GM18519 (cell line): Measurements from ENCODE around the gene TARS1.
"Not testable (repeated sequence)": the region's sequence is repeated elsewhere in the genome, so short reads cannot be mapped to it uniquely, and the experiment has no call there.

ENCODE experiments used
- ATAC-seq: cut with Tn5 transposase; IDR thresholded peaks from one replicate; pipeline ENCODE4 v1.9.1; 2021; ENCODE audit warnings: mild to moderate bottlenecking, moderate library complexity; ENCODE audit not compliant: unreplicated experiment, low FRiP score

The TARS1 gene

DNA sequence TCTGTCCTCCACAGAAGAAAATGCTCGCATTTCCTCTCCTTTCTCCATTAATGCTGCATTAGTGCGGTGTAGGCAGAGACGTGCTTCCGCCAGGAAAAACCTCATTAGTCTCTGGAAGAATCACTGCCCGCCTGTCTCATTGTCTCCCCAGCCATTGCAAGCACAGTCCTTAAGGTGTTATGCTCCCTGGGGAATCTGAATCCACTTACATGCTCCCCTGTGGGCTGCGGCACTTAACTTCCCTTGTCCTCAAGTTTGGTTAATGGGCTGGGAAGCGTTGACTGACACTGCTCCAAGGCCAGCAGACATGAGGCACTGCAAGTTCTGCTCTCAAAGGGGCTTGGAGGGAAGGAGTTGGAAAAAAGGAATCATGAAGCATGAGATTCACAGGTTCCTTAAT lies 41.6 kb downstream of the TARS1 start:
- ATAC-seq: no peak

DNA sequence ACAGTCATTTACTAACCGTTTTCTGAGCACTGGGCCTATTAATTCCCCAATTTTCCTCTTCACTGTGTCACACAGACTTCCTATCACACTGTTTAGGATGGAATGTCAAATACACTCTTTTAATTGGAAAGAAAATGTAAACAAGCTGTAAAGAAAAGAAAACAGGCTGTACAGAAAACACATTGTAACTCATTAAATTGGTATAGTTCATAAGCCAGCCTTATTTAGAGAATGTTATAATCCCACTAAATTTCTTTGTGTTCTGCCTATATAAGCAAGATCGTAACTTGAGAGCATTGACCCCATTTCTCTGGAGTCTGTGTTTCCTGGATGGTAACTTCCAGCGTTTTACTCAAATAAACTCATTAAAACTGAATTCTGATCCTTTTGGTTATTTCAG lies 46.5 kb downstream of the TARS1 start:
- no peak for ATAC-seq

DNA sequence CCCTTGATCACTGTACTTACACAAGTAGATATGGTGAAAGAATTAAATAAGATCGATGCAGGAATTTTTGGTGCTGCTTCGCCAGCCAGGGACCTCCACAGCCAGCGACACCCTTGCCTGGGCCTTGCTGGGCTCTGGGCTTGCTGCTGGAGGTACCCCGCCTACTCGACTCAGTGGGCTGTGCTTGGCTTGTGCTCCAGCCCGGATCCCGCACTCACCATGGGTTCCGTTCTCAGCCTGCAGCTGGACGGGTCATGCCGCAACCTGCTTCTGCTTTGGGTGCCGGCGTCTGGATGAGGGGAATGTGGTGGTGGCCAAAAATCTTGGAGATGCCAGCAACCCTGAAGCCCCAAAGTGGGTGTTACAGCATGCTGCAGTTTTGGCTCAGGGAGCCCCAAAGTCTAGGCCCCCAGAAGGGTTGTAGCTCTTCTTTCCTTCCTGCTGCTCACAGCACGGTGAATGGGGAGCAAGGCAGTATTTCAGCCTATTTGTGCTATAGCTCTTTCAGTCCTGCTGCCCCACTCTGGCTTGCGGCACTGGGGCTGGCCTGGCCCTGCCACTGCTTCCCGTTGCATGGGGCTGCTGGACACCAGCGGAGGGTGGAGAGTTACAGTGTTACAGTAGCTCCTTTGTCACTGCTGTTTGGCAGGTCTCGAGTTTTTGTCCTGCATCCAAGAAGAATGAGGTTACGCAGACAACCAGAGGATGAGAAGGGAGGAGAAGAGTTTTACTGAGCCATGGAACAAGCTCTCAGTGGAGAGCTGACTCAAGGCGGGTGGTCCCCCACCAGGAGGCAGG lies 48.0 kb downstream of the TARS1 start:
- ATAC-seq: no peak

DNA sequence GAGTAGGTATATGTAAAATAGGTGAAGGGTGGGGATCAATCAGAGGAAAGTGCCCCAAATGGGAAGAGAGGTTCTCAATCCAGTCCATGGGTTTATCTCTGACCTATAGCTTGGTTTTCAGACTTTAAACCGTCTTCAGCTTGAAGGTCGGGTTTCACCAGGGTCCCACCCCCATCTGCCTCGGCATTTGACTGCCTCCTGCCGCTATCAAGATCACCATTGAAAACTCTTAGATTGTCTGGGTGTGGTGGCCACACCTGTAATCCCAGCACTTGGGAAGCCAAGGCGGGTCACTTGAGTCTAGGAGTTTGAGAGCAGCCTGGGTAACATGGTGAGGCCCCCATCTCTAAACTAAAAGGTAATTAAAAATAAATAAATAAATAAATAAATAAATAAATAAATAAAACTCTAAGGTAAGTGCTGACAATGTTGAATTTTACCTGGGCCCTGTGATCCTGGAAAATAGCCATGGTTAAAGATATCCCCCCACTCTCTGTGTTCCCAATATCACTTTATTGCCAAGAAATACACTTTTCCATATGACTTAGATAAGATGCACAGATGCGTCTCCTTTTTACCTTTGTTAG lies 48.8 kb downstream of the TARS1 start:
- ATAC-seq: no peak

GRCh38 chr5:33490071-33490665 lies 49.4 kb downstream of the TARS1 start:
- ATAC-seq: no peak

GRCh38 chr5:33491941-33492340 lies 51.2 kb downstream of the TARS1 start:
- no peak for ATAC-seq

DNA sequence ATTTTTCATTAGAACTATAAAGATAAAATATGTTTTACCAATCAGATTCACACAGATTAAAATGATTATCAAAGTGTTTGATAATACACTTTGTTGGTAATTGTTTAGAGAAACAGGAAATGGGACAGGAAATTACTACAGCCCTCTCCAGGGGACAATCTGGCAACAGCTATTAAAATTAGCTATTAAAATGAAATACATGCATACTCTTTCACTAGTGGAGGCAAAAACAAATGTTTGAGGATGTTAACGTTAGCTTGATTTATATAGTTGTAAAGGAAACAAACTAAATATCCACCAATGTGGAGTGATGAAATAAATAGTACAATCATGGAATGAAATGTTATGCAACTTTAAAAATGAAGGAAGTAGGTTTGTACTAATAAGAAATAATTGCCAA lies 53.7 kb downstream of the TARS1 start:
- ATAC-seq: no peak

GRCh38 chr5:33501260-33501659 lies 60.5 kb downstream of the TARS1 start:
- no peak for ATAC-seq

GRCh38 chr5:33501899-33502298 lies 61.1 kb downstream of the TARS1 start:
- no peak for ATAC-seq

DNA sequence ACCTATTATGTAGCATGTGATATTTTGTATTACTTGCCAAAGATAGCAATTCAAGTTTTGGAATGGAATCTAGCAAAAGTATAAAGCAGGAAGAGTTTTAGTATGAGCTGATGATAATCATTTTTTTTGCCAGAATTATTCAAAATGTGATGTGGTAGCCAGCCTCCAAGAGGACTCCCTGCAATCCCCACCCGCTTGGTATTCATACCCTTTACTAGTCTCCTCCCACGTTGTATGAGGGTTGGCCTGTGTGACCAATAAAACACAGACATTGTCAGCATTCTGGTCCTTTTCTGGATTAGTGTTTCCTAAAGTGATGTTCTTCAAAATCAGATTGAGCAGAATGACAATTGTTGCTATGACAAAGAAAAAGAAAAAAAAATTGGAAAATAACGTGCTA lies 63.8 kb downstream of the TARS1 start:
- ATAC-seq: no peak

- no peak for ATAC-seq
Observed at GRCh38 chr5:33507426-33507825, 66.7 kb downstream of the TARS1 start.

DNA sequence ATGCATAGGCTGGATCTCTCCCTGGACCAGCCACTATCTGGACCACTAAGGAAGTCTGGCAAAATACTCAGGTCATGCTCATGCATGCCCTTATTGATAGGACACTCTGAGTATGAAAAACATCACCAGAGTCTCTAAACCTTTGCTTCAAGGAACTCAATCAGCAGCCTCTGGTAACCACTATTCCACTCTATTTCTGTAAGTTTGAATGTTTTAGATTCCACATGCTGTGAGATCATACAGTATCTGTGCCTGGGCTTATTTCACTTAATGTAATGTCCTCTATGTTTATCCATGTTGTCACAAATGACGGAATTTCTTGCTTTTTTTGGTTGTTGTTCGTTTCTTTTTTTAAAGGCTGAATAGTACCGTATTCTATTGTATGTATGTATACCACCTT lies 68.3 kb downstream of the TARS1 start:
- ATAC-seq: no peak

GRCh38 chr5:33513462-33514185 lies 72.9 kb downstream of the TARS1 start:
- no peak for ATAC-seq

GRCh38 chr5:33515366-33515765 lies 74.6 kb downstream of the TARS1 start:
- not testable (repeated sequence) for ATAC-seq

GRCh38 chr5:33516421-33516820 lies 75.7 kb downstream of the TARS1 start:
- no peak for ATAC-seq
